GM19328 (cell line): ENCODE data around the gene DGLUCY.
"Not testable (repeated sequence)": the region's sequence is repeated elsewhere in the genome, so short reads cannot be mapped to it uniquely, and the experiment has no call there.

Experiments used
- ATAC-seq: cut with Tn5 transposase; IDR thresholded peaks from one replicate; pipeline ENCODE4 v1.9.1; 2021; ENCODE audit warnings: mild to moderate bottlenecking, moderate library complexity; ENCODE audit not compliant: unreplicated experiment

DGLUCY gene

DNA sequence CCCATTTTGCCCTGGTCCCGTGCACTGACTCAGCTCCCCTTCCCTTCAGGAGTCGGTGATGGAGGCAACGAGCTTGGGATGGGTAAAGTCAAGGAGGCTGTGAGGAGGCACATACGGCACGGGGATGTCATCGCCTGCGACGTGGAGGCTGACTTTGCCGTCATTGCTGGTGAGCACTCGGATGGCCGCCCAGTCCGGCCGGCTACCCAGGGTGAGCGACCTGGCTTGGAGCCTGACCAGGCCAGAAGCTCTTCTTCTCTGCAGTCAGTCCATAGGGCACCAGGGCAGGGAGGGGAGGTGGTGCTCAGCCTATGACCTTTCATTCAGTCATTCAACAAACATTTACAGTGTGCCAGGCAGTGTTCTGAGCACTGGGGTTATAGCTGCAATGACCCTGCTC lies 90.8 kb downstream of the DGLUCY start:
- ATAC-seq = no peak

GRCh38 chr14:91205459-91205858 lies 91.6 kb downstream of the DGLUCY start:
- no peak for ATAC-seq

- ATAC-seq = no peak
Observed at GRCh38 chr14:91207008-91207407, 93.1 kb downstream of the DGLUCY start.

DNA sequence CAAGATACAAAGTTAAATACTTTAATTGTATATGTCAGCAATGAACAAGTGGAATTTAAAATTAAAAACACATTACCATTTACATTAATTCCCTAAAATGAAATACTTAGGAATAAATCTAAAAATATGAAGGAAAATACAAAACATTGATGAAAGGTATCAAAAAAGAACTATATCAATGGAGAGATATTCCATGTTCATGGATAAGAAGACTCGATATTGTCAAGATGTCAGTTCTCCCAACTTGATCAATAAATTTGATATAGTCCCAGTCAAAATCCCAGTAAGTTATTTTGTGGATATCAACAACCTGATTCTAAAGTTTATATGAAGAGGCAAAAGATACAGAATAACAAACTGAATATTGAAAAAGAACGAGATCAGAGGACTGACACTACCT lies 97.1 kb downstream of the DGLUCY start:
- ATAC-seq = no peak

GRCh38 chr14:91214306-91214705 lies 100.4 kb downstream of the DGLUCY start:
- no peak for ATAC-seq

DNA sequence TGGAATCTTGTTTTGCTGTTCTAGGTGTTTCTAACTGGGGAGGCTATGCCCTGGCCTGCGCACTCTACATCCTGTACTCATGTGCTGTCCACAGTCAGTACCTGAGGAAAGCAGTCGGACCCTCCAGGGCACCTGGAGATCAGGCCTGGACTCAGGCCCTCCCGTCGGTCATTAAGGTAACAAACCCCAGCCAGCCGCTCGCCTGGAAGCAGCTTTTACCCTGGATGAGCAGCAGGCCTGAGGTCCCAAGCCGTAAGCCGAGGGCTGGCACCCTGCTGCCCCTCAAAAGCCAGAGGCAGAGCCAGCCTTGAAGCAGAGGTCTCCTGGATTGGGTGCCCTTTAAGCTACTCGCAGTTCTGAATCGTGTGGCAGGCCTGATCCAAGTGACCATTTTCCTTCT lies 101.5 kb downstream of the DGLUCY start:
- no peak for ATAC-seq

DNA sequence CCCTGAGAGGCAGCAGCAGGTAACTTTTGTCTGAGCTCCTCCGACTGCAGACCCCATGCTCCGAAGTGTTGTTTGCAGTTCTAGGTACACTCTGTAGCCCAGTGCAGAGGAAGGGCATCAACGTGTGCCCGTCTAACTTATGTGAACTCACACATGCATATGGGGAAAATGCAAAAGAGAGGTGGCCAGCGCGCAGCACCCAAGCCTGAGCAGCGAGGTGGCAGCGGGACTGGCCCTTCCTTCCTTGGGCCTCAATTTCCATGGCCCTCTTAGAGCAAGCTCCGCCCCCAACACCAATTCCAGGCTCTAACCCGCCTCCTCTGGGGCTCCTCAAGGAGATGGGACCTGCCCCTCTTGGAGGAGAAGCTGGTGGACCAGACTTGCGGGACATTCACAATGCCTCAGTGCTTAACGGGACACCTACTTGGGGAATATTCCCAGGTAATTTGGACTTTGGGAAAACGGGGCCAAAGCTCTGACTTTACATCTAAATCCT lies 102.9 kb downstream of the DGLUCY start:
- ATAC-seq = no peak

GRCh38 chr14:91218014-91218413 lies 104.1 kb downstream of the DGLUCY start:
- no peak for ATAC-seq

DNA sequence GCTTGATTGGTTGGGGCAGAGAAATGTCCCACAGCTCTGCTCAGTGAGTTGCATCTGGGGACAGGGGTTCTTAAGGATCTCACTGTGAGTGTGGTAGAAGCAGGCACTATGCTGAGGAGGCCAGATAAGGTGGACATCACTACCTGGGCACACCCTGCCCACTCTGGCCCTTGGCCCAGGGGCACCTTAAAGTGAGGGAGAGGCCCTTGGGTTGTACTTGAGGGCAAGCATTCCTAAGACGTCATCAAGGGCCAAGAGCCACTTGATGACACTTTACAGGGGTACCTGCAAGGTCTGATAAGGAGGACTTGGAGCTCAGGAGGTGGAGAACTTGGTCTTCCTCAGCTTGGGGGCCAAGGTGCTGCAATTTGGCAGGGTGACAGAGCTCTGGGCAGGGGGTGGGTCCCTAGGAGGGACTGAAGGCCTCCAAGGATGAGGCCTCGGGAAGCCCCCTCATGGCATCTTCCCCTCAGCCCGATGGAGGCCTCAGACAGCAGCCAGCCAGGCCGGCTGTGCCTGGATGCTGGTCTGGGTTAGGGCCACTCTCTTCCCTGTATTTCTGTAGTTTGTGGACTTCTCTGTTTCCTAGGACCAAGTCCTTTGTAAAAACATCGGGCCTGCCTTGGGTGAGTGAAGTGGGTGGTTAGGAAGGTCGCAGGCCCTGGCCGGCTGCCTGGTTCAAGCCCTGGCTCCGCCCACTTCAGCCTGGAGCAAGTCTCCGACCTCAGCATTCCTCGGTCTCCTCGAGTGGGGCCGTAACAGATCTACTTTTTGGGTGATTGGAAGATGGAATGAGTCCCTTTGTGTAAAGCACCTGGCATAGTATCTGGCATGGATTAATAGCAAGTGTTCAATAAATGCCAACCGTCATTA lies 105.9 kb downstream of the DGLUCY start:
- no peak for ATAC-seq

GRCh38 chr14:91220581-91221000 lies 106.7 kb downstream of the DGLUCY start:
- no peak for ATAC-seq

- ATAC-seq = no peak
Observed at GRCh38 chr14:91221270-91221669, 107.4 kb downstream of the DGLUCY start.

GRCh38 chr14:91223028-91223783 lies 109.3 kb downstream of the DGLUCY start:
- no peak for ATAC-seq

GRCh38 chr14:91225025-91225424 lies 111.2 kb downstream of the DGLUCY start:
- no peak for ATAC-seq

DNA sequence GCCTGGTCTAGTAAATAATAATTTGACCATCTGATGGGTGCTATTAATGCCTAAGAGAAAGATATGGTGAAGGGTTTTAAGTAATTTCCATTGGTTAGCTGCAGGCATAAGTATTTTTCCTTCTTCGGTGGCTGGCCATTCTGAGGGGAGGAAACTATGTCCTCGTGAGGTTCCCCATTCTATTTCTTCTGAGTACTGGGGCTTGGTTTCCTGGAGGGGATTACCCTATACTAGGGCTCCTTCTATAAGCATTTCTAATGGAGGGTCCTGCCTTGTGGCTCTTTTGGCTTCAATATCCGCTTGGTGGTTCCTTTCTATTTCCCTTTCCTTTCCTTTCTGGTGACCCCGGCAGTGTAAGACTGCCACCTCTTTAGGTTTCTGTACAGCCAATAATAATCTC lies 112.5 kb downstream of the DGLUCY start:
- not testable (repeated sequence) for ATAC-seq

DNA sequence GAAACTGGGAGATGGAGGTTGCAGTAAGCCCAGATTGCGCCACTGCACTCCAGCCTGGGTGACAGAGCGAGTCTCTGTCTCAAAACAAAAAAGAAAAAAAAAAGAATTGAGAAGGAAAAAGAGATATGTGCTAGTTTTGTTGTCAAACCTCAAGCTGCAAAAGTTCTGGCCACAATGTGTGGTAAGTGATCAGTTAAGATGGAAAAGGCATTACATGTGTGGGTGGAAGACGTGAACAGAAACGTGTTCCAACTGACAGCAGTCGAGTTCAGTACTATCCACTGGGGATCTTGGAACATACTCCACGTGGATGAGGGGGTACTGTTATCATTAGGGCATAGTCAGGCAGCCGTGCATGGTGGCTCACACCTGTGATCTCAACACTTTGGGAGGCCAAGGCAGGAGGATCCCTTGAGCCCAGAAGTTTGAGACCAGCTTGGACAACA lies 113.3 kb downstream of the DGLUCY start:
- no peak for ATAC-seq

DNA sequence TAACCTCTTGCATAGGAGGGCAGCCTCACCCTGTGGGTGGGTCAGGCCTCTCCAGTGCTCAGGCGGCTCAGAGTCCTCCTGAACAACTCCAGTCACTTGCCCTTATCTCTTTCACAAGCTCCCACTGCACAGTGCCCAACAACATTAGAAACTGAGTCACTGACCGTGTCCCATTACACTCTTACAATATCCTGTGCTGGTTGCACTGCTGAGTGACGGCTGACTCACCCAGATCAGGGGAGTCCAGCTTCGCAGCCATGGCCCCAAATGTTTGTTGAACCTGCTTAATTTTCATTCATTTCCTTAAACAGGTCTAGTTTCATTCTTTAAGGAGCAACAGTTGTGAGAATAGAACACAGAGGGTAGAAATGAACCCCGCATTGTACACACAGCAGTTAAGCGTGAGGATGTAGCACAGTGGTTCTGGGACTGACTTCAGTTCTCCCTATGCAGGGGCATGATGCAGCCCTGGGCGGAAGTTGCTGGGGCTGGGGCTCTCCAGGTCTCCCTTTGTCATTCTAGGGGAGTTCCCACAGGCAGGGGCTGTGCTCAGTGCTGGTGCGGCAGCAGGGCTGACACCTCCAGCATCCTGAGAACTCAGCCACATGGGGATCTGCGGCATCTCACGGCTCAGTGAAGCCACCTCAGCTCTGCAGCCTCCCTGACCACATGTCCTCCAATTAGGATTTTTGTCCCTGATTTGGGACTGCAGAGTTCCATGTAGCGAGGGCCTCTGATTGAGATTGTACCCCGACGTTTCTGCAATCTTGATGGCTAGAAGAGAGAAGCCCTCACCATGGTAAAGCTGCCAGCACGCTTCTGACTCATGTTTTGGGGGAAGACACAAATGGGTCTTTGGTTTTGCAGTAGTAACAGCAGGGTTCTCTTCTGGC lies 114.5 kb downstream of the DGLUCY start:
- peak; percentile 70 for ATAC-seq

GRCh38 chr14:91229005-91229382 lies 115.1 kb downstream of the DGLUCY start:
- no peak for ATAC-seq

DNA sequence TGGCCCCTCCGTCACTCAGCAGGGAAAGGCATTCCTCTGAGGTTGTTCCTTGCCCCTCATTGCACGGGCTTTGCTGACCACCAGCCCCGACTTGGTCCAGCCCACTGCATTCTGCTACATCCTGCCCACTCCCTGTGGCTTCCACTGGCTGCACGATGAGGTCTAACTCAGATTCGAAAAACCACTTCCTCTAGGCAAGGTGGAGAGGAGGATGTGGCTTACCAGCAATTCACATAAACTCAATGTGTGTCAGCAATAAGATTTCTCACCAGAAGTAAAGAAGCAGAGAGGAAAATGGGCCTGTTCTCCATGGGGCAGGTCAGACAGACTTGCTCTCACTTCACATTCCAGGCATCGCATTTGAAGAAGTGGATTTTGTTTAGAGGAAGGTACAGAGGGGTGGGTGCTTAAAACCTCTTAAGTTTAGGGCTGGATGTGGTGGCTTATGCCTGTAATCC lies 115.9 kb downstream of the DGLUCY start:
- peak; percentile 55 for ATAC-seq

GRCh38 chr14:91230397-91231035 lies 116.6 kb downstream of the DGLUCY start:
- ATAC-seq = no peak

GRCh38 chr14:91231446-91231845 lies 117.6 kb downstream of the DGLUCY start:
- ATAC-seq = no peak
